ENCODE measurements around the gene PDE4D.
"Not testable (repeated sequence)": the region's sequence is repeated elsewhere in the genome, so short reads cannot be mapped to it uniquely, and the experiment has no call there.

The PDE4D gene

DNA sequence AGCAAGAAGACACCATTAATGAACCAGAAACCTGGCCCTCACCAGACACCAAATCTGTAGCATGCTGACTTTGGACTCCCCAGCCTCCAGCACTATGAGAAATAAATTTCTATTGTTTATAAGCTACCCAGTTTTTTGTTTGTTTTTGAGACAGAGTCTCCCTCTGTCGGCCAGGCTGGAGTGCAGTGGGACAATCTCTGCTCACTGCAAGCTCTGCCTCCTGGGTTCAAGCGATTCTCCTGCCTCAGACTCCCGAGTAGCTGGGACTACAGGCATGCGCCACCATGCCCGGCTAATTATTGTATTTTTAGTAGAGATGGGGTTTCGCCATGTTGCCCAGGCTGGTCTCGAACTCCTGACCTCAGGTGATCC lies 227.7 kb downstream of the PDE4D start:
- not testable (repeated sequence) for H3K36me3 ChIP-seq (ENCODE audit: control insufficient read depth in 1 of 2, insufficient read depth in 2 of 2, low read length in 2 of 2); H3K4me3 ChIP-seq (ENCODE audit: low read depth in 1 of 2, low read length in 2 of 2); H3K9me3 ChIP-seq (ENCODE audit: control insufficient read depth in 1 of 2, low read length in 2 of 2); H3K27me3 ChIP-seq (ENCODE audit: low read depth, low read length); H3K27ac ChIP-seq (ENCODE audit: low read length); H3K4me1 ChIP-seq (ENCODE audit: control insufficient read depth in 1 of 2, insufficient read depth in 2 of 2, low read length in 2 of 2)

GRCh38 chr5:59665086-59665831 lies 228.3 kb downstream of the PDE4D start:
- Histone ChIP-seq H3K27ac (ENCODE audit: low read length) (no peak overlapping the region), H3K4me3 (ENCODE audit: low read depth in 1 of 2, low read length in 2 of 2) (no peak overlapping the region), H3K27me3 (ENCODE audit: low read depth, low read length) (no peaks in the 10 kb centered on the region), H3K36me3 (ENCODE audit: control insufficient read depth in 1 of 2, insufficient read depth in 2 of 2, low read length in 2 of 2) (no peaks in the 10 kb centered on the region), H3K9me3 (ENCODE audit: control insufficient read depth in 1 of 2, low read length in 2 of 2) (no peaks in the 10 kb centered on the region), H3K4me1 (ENCODE audit: control insufficient read depth in 1 of 2, insufficient read depth in 2 of 2, low read length in 2 of 2) (peaks cover 6 to 8% of the 10 kb centered on the region in 2 donors)

DNA sequence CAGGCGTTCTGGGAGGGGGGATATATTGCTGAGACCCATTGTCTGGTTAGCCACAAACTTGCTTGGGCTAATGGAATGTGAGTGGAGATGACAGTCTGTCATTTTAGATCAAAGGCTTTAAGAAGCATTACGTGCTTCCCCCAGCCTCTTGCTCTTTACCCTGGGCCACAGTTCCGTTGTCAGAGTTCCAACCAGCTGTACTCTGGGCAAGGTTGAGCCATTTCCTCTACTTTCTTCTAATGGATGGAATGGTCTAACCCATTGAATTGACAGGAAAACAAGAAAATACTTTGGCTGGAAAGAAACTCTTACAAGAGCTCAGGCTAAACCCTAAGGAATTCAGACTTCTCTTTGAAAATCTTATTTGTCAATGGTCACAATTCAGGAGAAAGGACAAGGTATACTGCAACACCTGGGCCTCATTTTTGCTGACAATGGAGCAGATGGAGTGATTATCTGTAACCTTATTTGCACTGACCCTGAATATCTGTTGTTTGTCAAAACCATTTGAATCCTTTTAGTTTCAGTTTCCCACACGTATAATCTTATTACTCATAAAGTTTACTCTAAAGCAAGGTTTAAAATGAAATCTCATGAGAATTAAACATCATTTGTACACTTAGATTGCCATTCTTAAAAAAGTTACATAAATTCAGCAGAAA lies 231.4 kb downstream of the PDE4D start:
- peaks cover 6 to 8% of the 10 kb centered on the region in 2 donors for H3K4me1 ChIP-seq (ENCODE audit: control insufficient read depth in 1 of 2, insufficient read depth in 2 of 2, low read length in 2 of 2)
- no peaks in the 10 kb centered on the region for H3K27me3 ChIP-seq (ENCODE audit: low read depth, low read length)
- H3K27ac ChIP-seq (ENCODE audit: low read length): no peak overlapping the region
- H3K4me3 ChIP-seq (ENCODE audit: low read depth in 1 of 2, low read length in 2 of 2): peak overlapping the region; percentile 37 to 39
- H3K9me3 ChIP-seq (ENCODE audit: control insufficient read depth in 1 of 2, low read length in 2 of 2): no peaks in the 10 kb centered on the region
- H3K36me3 ChIP-seq (ENCODE audit: control insufficient read depth in 1 of 2, insufficient read depth in 2 of 2, low read length in 2 of 2): no peaks in the 10 kb centered on the region

GRCh38 chr5:59661311-59661710 lies 232.2 kb downstream of the PDE4D start:
- H3K27me3 ChIP-seq (ENCODE audit: low read depth, low read length): no peaks in the 10 kb centered on the region
- no peak overlapping the region for H3K4me3 ChIP-seq (ENCODE audit: low read depth in 1 of 2, low read length in 2 of 2)
- no peaks in the 10 kb centered on the region for H3K36me3 ChIP-seq (ENCODE audit: control insufficient read depth in 1 of 2, insufficient read depth in 2 of 2, low read length in 2 of 2)
- no peak overlapping the region for H3K27ac ChIP-seq (ENCODE audit: low read length)
- peaks cover 6 to 8% of the 10 kb centered on the region in 2 donors for H3K4me1 ChIP-seq (ENCODE audit: control insufficient read depth in 1 of 2, insufficient read depth in 2 of 2, low read length in 2 of 2)
- H3K9me3 ChIP-seq (ENCODE audit: control insufficient read depth in 1 of 2, low read length in 2 of 2): no peaks in the 10 kb centered on the region

DNA sequence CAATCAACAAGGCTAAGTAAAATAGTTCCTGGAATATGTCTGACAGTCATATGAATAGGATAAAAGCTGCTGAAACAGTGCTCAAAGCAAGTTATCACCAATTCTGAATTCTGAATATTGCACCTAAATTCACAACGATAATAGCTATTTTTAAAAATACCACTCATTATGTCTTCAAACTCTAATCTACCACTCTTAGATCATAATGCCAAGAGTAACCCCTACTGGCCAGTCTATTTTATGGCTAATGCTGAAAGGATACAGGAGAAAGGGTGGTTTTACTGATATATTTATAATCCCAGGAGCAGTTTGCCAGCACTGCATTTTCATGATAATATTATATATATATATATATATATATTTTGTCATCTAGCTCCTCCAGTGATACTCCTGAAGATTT lies 232.8 kb downstream of the PDE4D start:
- no peaks in the 10 kb centered on the region for H3K27me3 ChIP-seq (ENCODE audit: low read depth, low read length)
- H3K9me3 ChIP-seq (ENCODE audit: control insufficient read depth in 1 of 2, low read length in 2 of 2): no peaks in the 10 kb centered on the region
- H3K4me3 ChIP-seq (ENCODE audit: low read depth in 1 of 2, low read length in 2 of 2): no peak overlapping the region
- H3K27ac ChIP-seq (ENCODE audit: low read length): no peak overlapping the region
- peaks cover 6 to 8% of the 10 kb centered on the region in 2 donors for H3K4me1 ChIP-seq (ENCODE audit: control insufficient read depth in 1 of 2, insufficient read depth in 2 of 2, low read length in 2 of 2)
- no peaks in the 10 kb centered on the region for H3K36me3 ChIP-seq (ENCODE audit: control insufficient read depth in 1 of 2, insufficient read depth in 2 of 2, low read length in 2 of 2)

DNA sequence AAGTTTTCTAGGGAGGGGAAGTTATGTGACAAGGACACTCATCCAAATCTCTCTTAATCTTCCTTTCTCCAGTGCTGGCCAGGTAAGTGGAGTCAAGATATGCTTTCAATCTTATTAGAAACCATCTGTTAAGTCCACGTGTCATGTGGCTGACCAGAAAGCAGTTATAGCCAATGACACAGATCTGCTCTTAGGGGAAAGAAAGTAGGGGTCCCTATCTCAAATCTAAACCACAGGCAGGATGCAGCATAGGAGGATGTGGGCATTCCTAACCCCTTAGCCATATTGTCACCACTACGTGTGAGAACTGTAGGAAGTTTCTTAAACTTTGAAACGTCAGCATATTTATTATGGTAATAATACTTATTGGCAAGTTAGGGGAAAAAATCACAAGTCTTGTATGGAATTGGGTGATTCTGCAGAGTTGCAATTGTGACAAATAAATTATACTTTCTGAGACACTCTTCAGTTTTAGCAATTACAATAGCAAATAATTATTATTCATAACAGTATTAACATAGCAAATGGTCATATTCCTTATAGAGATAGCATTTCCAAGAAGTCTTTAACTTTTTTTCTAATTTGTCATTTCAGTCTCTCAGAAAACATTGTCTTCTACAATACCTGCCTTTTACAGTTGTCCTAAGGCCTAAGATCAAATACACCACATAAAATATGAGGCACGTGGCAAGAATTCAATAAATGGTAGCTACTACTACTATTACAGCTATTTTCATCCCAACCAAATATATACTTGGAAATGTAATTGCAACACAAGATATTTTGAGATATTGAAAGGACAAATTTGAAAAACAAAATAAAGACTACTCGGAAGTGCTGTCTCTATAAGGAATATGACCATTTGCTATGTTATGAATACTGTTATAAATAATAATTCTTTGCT lies 236.9 kb downstream of the PDE4D start:
- H3K4me1 ChIP-seq (ENCODE audit: control insufficient read depth in 1 of 2, insufficient read depth in 2 of 2, low read length in 2 of 2): peaks cover 0 to 2% of the 10 kb centered on the region in 2 donors
- H3K27ac ChIP-seq (ENCODE audit: low read length): no peak overlapping the region
- H3K4me3 ChIP-seq (ENCODE audit: low read depth in 1 of 2, low read length in 2 of 2): no peak overlapping the region

DNA sequence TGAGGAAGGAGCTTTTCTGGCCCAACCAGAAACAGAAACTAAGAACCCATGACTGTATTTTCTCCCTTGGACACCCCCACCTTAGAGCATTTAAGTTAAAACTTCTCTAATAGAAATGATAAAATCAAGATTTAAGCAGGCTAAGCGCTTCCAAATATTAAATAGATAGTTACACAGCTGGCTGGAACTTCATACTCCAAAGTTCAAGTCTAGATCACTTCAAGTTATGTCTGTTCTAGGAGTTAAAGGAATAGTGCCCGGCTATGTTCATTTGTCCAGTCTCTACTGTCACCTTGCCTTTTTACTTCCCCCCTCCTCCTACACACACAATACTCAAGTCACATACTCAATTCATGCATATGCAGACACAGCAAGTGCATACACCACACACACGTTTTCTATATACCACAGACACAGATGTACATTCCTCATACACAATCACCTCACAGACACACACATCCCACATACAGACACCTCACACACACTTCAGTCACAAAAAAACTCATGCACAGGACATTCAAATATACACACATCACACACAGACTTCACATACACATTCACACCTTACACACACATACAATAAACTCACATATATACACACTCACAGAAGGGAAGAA lies 237.7 kb downstream of the PDE4D start:
- no peaks in the 10 kb centered on the region for H3K36me3 ChIP-seq (ENCODE audit: control insufficient read depth in 1 of 2, insufficient read depth in 2 of 2, low read length in 2 of 2)
- no peak overlapping the region for H3K4me3 ChIP-seq (ENCODE audit: low read depth in 1 of 2, low read length in 2 of 2)
- no peaks in the 10 kb centered on the region for H3K9me3 ChIP-seq (ENCODE audit: control insufficient read depth in 1 of 2, low read length in 2 of 2)
- H3K27me3 ChIP-seq (ENCODE audit: low read depth, low read length): no peaks in the 10 kb centered on the region
- no peak overlapping the region for H3K27ac ChIP-seq (ENCODE audit: low read length)
- no peaks in the 10 kb centered on the region for H3K4me1 ChIP-seq (ENCODE audit: control insufficient read depth in 1 of 2, insufficient read depth in 2 of 2, low read length in 2 of 2)

More for the DNA sequence above, 236.9 kb downstream of the PDE4D start:
- Histone ChIP-seq H3K27me3 (ENCODE audit: low read depth, low read length) (no peaks in the 10 kb centered on the region), H3K36me3 (ENCODE audit: control insufficient read depth in 1 of 2, insufficient read depth in 2 of 2, low read length in 2 of 2) (no peaks in the 10 kb centered on the region), H3K9me3 (ENCODE audit: control insufficient read depth in 1 of 2, low read length in 2 of 2) (no peaks in the 10 kb centered on the region)

GRCh38 chr5:59654691-59655090 lies 238.8 kb downstream of the PDE4D start:
- no peaks in the 10 kb centered on the region for H3K27me3 ChIP-seq (ENCODE audit: low read depth, low read length)

DNA sequence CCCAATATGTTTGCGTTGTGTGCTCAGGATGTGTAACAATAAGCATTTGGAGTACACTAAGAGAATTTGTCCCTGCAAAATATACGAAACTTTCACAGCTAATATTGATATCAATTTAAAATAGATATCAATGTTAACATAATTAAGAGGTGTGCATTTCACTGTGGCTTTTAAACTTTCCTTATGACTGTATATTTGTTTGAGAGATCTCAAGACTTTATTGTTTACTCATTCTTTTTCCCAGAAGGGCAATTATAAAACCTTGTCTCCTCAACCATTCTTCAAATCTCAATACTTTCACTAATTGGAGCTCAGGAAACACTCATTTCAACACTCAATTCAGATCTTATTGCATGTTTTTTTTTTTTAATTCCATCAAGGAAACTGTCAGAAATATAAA lies 241.1 kb downstream of the PDE4D start:
- no peak overlapping the region for H3K4me3 ChIP-seq (ENCODE audit: low read depth in 1 of 2, low read length in 2 of 2)
- no peaks in the 10 kb centered on the region for H3K27me3 ChIP-seq (ENCODE audit: low read depth, low read length)
- no peaks in the 10 kb centered on the region for H3K4me1 ChIP-seq (ENCODE audit: control insufficient read depth in 1 of 2, insufficient read depth in 2 of 2, low read length in 2 of 2)
- H3K36me3 ChIP-seq (ENCODE audit: control insufficient read depth in 1 of 2, insufficient read depth in 2 of 2, low read length in 2 of 2): no peaks in the 10 kb centered on the region
- H3K9me3 ChIP-seq (ENCODE audit: control insufficient read depth in 1 of 2, low read length in 2 of 2): no peaks in the 10 kb centered on the region
- no peak overlapping the region for H3K27ac ChIP-seq (ENCODE audit: low read length)

More at GRCh38 chr5:59654691-59655090, 238.8 kb downstream of the PDE4D start:
- Histone ChIP-seq H3K36me3 (ENCODE audit: control insufficient read depth in 1 of 2, insufficient read depth in 2 of 2, low read length in 2 of 2) (no peaks in the 10 kb centered on the region), H3K27ac (ENCODE audit: low read length) (no peak overlapping the region), H3K4me1 (ENCODE audit: control insufficient read depth in 1 of 2, insufficient read depth in 2 of 2, low read length in 2 of 2) (no peaks in the 10 kb centered on the region), H3K9me3 (ENCODE audit: control insufficient read depth in 1 of 2, low read length in 2 of 2) (no peaks in the 10 kb centered on the region), H3K4me3 (ENCODE audit: low read depth in 1 of 2, low read length in 2 of 2) (no peak overlapping the region)

DNA sequence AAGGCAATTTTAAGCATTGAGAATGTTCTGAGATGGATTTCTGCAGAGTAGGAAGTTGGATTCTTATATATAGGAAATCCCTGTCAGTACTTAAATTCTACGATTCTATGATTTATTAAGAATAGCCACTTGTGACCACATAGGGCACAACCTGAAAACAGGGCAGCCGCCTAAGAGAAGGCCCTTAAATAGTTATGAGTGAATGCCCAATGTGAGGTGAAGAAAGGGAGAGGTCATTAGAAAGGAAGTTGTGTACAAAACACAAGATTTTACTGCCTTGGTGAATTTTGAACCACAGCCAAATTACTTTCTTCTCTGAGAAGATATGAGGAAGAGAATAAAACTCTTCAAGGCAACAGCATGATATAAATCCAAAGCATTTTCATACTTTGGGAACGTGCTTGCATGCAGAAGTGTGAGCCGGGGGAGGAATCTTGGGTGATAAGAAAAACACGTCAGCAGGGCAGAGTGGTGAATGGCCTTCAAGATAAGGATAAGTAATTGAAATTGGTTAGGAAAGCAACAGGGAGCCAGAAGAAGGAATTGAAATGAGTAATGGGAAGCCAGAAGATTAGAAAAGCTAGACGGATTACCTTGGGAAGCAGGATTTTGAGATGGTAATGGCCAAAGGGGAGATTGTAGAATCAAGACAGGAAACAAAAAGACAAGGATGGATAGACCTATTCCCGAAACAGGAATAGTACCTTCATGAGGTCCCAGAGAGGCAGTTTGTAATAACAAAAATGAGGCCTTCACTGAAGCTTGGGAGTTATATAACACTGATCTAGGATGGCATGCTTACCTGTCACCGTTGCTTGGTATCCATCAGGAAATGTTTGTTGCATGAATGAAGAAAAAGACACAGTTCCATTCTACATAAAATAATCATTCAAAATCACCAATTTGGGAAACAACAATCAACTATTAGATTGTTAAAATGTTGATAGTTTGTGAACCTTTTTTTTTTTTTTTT lies 244.3 kb downstream of the PDE4D start:
- Histone ChIP-seq H3K4me3 (ENCODE audit: low read depth in 1 of 2, low read length in 2 of 2) (no peak overlapping the region), H3K27ac (ENCODE audit: low read length) (no peak overlapping the region)

More for the DNA sequence above, 244.3 kb downstream of the PDE4D start:
- no peaks in the 10 kb centered on the region for H3K4me1 ChIP-seq (ENCODE audit: control insufficient read depth in 1 of 2, insufficient read depth in 2 of 2, low read length in 2 of 2)
- H3K9me3 ChIP-seq (ENCODE audit: control insufficient read depth in 1 of 2, low read length in 2 of 2): no peaks in the 10 kb centered on the region
- H3K36me3 ChIP-seq (ENCODE audit: control insufficient read depth in 1 of 2, insufficient read depth in 2 of 2, low read length in 2 of 2): no peaks in the 10 kb centered on the region
- no peaks in the 10 kb centered on the region for H3K27me3 ChIP-seq (ENCODE audit: low read depth, low read length)
